Fibroblast of lung (primary cell): Measurements from ENCODE around the gene DHRS7C. TPM values are rescaled to one million over a fixed set of nuclear protein-coding genes. Genes with fewer than 3 reads are reported as not detected.
A peak's percentile ranks its signal among the peaks of the same experiment; 100 is the strongest.

Experiments
- DNase-seq, 2 donors: peaks; one replicate each; pipeline versions ENCODE4 v3.0.0 to v3.0.0-alpha.2; 2010; ENCODE audit warnings: low read depth in 2 of 2
- H2AFZ ChIP-seq: 2 replicates; pipeline ENCODE4 v1.5.1; 2012; ENCODE audit warnings: low read length, control low read depth, inconsistent platforms
- H3K27ac ChIP-seq: 2 replicates; pipeline ENCODE4 v1.5.1; 2011; ENCODE audit warnings: low read length, control low read depth; ENCODE audit not compliant: insufficient read depth
- H3K27me3 ChIP-seq: 2 replicates; pipeline ENCODE4 v1.5.1; 2011; ENCODE audit warnings: mild to moderate bottlenecking, low read length; ENCODE audit not compliant: control insufficient read depth, insufficient read depth
- H3K36me3 ChIP-seq: 2 replicates; pipeline ENCODE4 v1.5.1; 2011; ENCODE audit warnings: low read length; ENCODE audit not compliant: control insufficient read depth, insufficient read depth
- H3K4me1 ChIP-seq: 2 replicates; pipeline ENCODE4 v1.5.1; 2011; ENCODE audit warnings: low read length; ENCODE audit not compliant: control insufficient read depth, insufficient read depth; ENCODE audit errors: extremely low read depth
- H3K4me2 ChIP-seq: 2 replicates; pipeline ENCODE4 v1.5.1; 2011; ENCODE audit warnings: low read length, control low read depth; ENCODE audit not compliant: insufficient read depth; ENCODE audit errors: extremely low read depth
- H3K4me3 ChIP-seq, 4 experiments: fragments of 200-600 bp in 1 of 4; sonication (generic) in 1 of 4; replicated peaks in 1 of 4; 2 replicates each; pipeline ENCODE4 v1.5.1; 2011 to 2016; ENCODE audit warnings: low read length in 4 of 4, low read depth in 3 of 4, mild to moderate bottlenecking in 3 of 4, control low read depth in 2 of 4, inconsistent platforms in 1 of 4, mixed read lengths in 1 of 4; ENCODE audit not compliant: insufficient read depth in 1 of 4; ENCODE audit errors: control extremely low read depth in 1 of 4
- H3K79me2 ChIP-seq: 2 replicates; pipeline ENCODE4 v1.5.1; 2012; ENCODE audit warnings: mild to moderate bottlenecking, low read length, inconsistent platforms; ENCODE audit not compliant: control insufficient read depth, insufficient read depth
- H3K9ac ChIP-seq: 2 replicates; pipeline ENCODE4 v1.5.1; 2011; ENCODE audit warnings: mild to moderate bottlenecking, low read length, control low read depth; ENCODE audit not compliant: insufficient read depth
- H3K9me3 ChIP-seq: 2 replicates; pipeline ENCODE4 v1.5.1; 2012; ENCODE audit warnings: low read depth, low read length; ENCODE audit not compliant: control insufficient read depth, insufficient read depth
- H4K20me1 ChIP-seq: 2 replicates; pipeline ENCODE4 v1.5.1; 2011; ENCODE audit warnings: low read length; ENCODE audit not compliant: control insufficient read depth, insufficient read depth; ENCODE audit errors: extremely low read depth
- CTCF ChIP-seq, 2 donors: IDR thresholded peaks in 1 of 2; conservative IDR thresholded peaks in 1 of 2; 1 replicate in 1 of 2; 2 replicates in 1 of 2; pipeline ENCODE4 v1.5.1; 2011 to 2012; ENCODE audit warnings: low read length in 2 of 2, control low read depth in 1 of 2, inconsistent platforms in 1 of 2, low read depth in 1 of 2, mild to moderate bottlenecking in 1 of 2
- EZH2 ChIP-seq: IDR thresholded peaks from 2 replicates; pipeline ENCODE4 v1.5.1; 2012; ENCODE audit warnings: low read length, control low read depth, mild to moderate bottlenecking; ENCODE audit errors: missing control alignments
- polyA plus RNA-seq, 2 donors: library from polyadenylated mRNA; depleted of rRNA in 1 of 2; stranded (reverse) in 1 of 2; unstranded in 1 of 2; fragments of >200 nt; gene quantifications; 2 replicates each; pipeline ENCODE4 v1.2.1, GENCODE V29; 2011 to 2012; ENCODE audit warnings: missing spikeins in 1 of 2
- total RNA-seq: library from RNA; depleted of rRNA; stranded (reverse); fragments of >200 nt; gene quantifications from 2 replicates; pipeline ENCODE4 v1.2.1, GENCODE V29; 2014

DHRS7C gene
- total and polyA plus RNA-seq, 2 donors (not counting 1 experiment from before 2014, with no cell fraction given) = not detected

- Histone ChIP-seq H2AFZ (no peak overlapping the region), H3K4me1 (no peaks in the 10 kb centered on the region), H3K9me3 (no peaks in the 10 kb centered on the region), H4K20me1 (no peaks in the 10 kb centered on the region), H3K36me3 (no peaks in the 10 kb centered on the region), H3K4me2 (no peak overlapping the region), H3K27ac (no peak overlapping the region), H3K9ac (no peak overlapping the region), H3K27me3 (no peaks in the 10 kb centered on the region), H3K79me2 (no peaks in the 10 kb centered on the region), H3K4me3 (no peak overlapping the region)
- TF ChIP-seq EZH2 = no peak
- peak; percentile 99 for TF ChIP-seq CTCF (conservative IDR thresholded peaks at IDR 0.05 in 1 of 2, IDR thresholded peaks at IDR 0.05 in 1 of 2; ENCODE audit: low read depth in 1 of 2, low read length in 2 of 2)
- peak; percentile 44 to 68 for DNase-seq
Observed at GRCh38 chr17:9729034-9729650, 62.2 kb downstream of the DHRS7C start.

GRCh38 chr17:9728564-9728963, 62.8 kb downstream of the DHRS7C start:
- Histone ChIP-seq H3K36me3 (no peaks in the 10 kb centered on the region), H3K4me3 (no peak overlapping the region), H3K27ac (no peak overlapping the region), H3K27me3 (no peaks in the 10 kb centered on the region), H2AFZ (no peak overlapping the region), H3K4me1 (no peaks in the 10 kb centered on the region), H3K79me2 (no peaks in the 10 kb centered on the region), H3K4me2 (no peak overlapping the region), H4K20me1 (no peaks in the 10 kb centered on the region), H3K9me3 (no peaks in the 10 kb centered on the region), H3K9ac (no peak overlapping the region)
- no peak for TF ChIP-seq CTCF (conservative IDR thresholded peaks at IDR 0.05 in 1 of 2, IDR thresholded peaks at IDR 0.05 in 1 of 2; ENCODE audit: low read depth in 1 of 2, low read length in 2 of 2)
- no peak for TF ChIP-seq EZH2
- no peak for DNase-seq

GRCh38 chr17:9728005-9728404, 63.4 kb downstream of the DHRS7C start:
- Histone ChIP-seq H3K9me3 (no peaks in the 10 kb centered on the region), H3K9ac (no peak overlapping the region), H4K20me1 (no peaks in the 10 kb centered on the region), H3K4me2 (no peak overlapping the region), H3K4me1 (no peaks in the 10 kb centered on the region), H3K4me3 (no peak overlapping the region), H3K27me3 (no peaks in the 10 kb centered on the region), H3K79me2 (no peaks in the 10 kb centered on the region), H3K36me3 (no peaks in the 10 kb centered on the region), H3K27ac (no peak overlapping the region), H2AFZ (no peak overlapping the region)
- DNase-seq = no peak
- TF ChIP-seq EZH2 = no peak
- TF ChIP-seq CTCF (conservative IDR thresholded peaks at IDR 0.05 in 1 of 2, IDR thresholded peaks at IDR 0.05 in 1 of 2; ENCODE audit: low read depth in 1 of 2, low read length in 2 of 2) = no peak
